DMS53 (cell line): ENCODE measurements around the gene CHRNB2.
"Not testable (repeated sequence)": the region's sequence is repeated elsewhere in the genome, so short reads cannot be mapped to it uniquely, and the experiment has no call there.

Source experiments
- DNase-seq: peaks from one replicate; lab custom pipeline; 2025; lab: John Stamatoyannopoulos, UW

Gene CHRNB2, protein sequence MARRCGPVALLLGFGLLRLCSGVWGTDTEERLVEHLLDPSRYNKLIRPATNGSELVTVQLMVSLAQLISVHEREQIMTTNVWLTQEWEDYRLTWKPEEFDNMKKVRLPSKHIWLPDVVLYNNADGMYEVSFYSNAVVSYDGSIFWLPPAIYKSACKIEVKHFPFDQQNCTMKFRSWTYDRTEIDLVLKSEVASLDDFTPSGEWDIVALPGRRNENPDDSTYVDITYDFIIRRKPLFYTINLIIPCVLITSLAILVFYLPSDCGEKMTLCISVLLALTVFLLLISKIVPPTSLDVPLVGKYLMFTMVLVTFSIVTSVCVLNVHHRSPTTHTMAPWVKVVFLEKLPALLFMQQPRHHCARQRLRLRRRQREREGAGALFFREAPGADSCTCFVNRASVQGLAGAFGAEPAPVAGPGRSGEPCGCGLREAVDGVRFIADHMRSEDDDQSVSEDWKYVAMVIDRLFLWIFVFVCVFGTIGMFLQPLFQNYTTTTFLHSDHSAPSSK

DNA sequence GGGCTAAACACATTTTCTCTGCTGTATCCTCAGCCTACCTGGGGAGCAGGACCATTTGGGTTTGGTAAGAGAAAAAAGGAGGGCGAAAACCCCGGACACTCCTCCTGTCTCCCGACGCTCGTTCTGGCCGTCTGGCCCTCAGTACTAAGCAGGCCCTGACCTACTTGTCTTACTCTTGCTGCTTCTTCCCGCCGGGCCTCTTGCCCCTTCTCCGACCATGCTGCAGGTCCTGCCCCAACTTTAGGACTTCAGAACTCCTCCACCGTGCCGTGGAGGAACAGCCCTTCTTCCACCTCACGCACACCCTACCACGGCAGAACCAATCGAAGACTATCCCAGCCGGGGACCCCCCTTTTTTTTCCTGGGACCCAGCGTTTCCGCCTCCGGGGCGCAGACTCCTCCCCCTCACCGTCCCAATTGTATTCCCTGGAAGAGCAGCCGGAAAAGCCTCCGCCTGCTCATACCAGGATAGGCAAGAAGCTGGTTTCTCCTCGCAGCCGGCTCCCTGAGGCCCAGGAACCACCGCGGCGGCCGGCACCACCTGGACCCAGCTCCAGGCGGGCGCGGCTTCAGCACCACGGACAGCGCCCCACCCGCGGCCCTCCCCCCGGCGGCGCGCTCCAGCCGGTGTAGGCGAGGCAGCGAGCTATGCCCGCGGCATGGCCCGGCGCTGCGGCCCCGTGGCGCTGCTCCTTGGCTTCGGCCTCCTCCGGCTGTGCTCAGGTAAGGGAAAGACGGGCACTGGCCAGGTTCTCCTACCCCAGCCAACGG lies at the start of gene CHRNB2:
TSS of gene CHRNB2 (plus strand) at position 393 of the 771 bp plus-strand sequence. CDS start at position 660, 267 bp downstream.
- DNase-seq = peak; percentile 87

DNA sequence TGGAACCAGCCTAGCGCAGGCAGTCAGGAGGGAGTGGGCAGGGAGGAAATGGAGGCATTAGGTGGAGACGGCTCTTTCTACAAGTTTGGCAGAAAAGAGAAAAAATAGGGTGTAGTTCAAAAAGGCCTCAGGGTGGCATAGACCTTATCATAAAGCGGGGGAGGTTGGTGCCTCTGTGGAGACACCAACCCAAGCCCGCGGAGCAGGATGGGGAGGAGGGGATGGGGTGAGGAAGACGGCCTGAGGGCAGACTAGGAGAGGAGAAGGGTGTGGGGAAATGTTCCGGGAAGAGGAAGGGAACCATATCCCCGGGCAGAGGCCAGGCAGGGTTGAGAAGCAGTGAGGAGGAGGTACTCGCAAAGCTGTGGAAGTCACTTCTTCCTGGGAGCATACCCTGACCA lies 48.0 kb upstream of the CHRNB2 start:
- no peak for DNase-seq

DNA sequence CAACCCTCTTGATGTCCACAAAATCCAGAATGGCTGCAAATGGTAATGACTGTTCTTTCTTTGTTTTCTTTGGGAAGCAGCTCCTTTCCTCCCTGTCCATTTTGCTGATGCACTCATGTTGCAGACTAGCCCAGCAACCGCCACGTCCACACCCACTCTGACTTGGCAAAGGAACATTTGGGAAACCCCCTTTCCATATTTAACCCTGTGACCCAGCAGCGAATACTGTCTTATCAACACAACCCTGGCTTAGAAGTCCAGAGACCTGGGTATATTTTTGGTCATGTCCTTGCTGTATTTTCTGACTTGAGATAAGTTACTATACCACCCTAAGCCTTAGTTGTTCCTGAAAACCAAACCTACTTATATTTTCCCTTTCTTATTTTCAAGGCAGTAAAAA lies 47.2 kb upstream of the CHRNB2 start:
- DNase-seq = no peak

DNA sequence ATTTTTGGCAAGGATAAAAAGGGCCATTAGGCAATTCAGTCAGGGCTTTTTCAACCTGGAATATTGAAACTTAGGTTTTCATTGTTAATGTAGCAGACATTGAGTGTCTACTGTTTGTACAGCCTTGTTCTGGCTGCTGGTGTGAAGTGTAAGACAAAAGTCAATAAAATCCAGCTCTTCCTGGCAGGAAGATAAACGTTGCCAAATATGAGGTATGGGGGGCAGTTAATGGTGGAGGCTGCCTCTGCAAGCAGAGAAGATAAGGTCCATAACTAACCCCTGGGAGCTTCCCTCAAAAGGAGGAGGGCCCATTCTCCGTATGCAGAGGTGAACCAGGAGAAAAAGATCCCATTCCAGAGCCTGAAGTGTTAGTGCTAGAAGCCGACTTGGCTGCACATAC lies 45.9 kb upstream of the CHRNB2 start:
- peak; percentile 57 for DNase-seq

DNA sequence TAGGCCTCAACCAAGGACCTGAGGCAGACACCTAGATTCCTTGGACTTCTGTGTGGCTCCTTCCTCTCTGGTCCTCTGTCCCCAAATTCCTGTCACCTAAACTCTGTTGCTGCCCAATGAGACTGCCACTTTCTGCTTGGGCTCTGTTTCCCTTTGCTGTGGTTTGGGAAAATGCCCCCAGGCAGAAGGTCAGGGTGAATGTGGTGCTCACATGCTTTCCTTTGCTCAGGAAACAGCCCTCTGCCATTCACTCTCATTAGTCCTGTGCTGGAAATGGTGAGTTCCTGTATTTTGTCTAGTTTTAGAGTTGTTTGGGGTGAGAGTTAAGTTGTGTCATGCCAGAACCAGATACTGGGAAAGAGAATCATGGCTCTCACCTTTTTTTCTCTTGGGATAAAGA lies 42.7 kb upstream of the CHRNB2 start:
- no peak for DNase-seq

DNA sequence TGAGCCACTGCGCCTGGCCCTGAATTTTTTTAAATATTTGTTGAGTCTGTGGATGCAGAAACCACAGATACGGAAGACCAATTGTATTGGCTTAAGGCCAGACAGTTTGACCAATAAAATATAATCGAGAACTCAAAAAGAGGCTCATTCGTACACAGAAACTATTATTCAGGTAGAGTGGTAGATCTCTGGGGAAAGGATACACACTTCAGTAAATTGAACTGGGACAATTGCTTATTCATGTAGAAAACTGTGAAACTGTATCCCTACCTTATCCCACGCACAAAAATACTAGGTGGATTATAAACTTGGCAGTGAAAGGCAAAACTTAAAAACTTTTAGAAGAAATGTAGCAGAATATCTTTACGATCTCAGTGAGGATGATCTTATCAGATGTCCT lies 40.4 kb upstream of the CHRNB2 start:
- no peak for DNase-seq

DNA sequence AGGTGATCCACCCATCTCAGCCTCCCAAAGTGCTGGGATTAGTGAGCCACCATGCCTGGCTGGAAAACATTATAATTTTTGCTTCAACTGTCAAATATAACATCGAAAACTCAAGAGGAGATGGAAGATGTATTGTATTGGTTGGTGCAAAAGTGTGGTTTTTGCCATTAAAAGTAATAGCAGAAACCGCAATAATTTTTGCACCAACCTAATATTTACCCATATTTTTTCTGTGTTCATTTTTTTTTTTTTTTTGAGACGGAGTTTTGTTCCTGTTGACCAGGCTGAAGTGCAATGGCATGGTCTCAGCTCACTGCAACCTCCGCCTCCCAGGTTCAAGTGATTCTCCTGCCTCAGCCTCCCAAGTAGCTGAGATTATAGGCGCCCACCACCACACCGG lies 38.3 kb upstream of the CHRNB2 start:
- no peak for DNase-seq

DNA sequence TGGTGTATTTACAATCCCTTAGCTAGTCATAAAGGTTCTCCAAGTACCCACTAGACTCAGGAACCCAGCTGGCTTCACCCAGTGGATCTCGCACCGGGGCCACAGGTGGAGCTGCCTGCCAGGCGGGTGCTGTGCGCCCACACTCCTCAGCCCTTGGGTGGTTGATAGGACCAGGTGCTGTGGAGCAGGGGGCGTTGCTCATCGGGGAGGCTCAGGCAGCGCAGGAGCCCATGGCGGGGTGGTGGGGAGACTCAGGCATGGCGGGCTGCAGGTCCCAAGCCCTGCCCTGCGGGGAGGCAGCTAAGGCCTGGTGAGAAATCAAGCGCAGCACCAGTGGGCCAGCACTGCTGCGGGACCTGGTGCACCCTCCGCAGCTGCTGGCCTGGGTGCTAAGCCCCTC lies 35.6 kb upstream of the CHRNB2 start:
- not testable (repeated sequence) for DNase-seq

DNA sequence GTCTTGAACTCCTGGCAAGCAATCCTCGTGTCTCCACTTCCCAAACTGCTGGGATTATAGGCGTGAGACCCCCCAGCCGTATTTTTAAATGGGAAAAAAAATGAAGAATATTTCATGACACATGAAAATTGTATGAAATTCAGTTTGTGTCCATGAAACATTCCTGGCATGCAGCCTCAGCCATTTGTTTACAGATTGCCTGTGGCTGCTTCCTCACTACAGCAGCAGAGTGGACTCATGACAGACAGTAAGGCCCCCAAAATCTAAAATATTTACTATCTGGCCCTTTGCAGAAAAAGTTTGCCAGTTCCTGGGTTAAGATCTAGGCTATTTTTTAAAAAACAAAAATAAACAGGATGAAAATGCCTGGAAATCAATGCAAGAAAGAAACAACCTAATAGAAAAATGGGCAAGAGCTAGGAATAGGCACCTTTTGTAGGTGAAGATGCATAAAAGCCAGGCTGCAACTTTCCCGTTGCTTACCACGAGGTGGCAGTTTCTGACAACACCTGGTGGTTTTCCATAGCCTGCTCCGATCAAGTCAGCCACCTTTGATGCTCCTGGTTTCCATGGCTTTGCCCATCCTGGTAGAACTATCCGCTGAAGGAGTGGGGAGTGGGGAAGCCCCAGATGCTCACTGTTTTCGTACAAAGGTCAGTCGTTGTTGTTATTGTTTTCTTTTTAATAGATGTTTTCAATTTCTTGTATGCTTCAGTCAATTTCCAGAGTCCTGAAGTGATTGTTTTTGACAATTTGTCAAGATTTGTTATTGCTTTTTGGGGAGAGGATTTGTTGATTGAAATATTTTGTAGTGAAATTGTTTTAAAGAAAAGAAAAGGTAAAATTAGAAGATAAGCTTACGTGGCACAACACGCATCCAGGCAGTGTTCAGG lies 33.4 kb upstream of the CHRNB2 start:
- peak; percentile 86 for DNase-seq

DNA sequence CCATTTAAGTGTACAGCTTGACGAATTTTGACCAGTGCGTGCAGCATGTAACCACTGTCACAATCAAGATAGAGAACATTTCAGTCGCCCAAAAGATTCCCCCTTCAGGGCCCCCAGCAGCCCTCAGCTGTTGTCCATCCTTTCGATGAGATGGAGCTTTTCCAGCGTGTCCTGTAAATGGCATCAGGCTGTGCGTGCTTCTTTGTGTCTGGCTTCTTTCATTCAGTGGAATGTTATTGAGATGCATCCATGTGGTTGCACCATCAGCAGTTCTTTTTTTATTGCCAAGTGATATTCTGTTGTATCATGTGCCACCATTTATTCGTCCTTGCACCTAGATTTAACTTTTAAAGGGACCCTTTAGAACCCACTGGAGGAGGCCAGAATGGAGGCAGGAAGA lies 31.0 kb upstream of the CHRNB2 start:
- DNase-seq = no peak

DNA sequence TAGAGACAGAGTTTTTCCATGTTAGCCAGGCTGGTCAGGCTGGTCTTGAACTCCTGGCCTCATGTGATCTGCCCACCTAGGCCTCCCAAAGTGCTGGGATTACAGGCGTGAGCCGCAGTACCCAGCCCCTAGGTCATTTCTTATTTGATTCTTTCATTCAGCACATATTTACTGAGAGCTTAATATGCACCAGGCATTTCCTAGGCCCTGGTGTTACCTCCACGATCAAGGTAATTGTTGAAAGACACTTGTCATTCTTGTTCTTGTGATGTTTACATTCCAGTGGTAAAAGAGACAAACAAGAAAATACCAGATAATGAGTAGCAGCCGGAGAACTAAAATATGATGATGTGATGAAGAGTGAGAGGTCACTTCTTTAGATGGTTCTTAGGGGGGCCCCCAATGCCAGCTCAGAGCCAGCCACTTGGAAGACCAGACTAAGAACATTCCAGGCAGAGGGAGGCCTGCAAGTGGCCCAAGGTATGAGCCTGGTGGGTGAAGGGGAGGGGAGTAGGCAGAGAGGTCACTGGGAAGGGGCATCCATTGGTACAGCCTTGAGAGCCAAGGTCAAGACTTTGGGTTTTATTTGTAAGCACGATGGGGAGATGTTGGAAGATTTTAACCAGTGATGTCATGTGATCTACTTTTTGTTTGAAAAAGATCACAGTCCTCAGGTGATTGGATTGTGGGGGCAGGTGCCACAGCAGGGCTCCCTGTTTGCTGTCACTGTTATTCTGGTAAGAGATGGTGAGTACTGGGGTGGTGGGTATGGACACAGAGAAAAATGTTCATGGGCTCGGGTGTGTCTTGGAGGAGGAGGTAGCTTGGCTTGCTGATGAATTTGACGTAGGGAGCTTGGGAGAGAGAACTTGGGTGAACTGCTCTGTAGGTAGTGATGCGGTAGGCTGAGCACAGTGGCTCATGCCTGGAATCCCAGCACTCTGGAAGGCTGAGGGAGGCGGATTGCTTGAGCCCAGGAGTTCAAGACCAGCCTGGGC lies 27.8 kb upstream of the CHRNB2 start:
- peak; percentile 51 for DNase-seq

DNA sequence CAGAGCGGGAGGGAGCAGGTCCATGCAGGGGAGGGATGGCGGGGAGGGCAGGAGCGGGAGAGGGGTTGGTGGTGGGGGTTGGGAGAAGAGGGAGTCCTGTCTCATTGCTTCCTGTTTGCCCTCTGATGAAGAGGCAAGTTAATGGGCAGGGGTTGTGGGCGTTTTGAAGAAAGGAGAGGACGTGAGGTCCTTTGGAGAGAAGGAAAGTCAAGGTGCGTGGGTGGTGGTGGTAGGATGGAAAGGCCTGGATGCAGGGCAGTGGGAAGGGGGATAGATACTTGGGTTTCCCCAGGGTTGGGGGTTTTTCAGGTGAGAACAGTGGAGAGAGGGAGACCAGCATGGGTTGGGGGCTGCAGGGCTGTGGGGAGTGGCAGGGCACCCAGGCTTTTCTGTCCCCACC lies 26.3 kb upstream of the CHRNB2 start:
- no peak for DNase-seq

DNA sequence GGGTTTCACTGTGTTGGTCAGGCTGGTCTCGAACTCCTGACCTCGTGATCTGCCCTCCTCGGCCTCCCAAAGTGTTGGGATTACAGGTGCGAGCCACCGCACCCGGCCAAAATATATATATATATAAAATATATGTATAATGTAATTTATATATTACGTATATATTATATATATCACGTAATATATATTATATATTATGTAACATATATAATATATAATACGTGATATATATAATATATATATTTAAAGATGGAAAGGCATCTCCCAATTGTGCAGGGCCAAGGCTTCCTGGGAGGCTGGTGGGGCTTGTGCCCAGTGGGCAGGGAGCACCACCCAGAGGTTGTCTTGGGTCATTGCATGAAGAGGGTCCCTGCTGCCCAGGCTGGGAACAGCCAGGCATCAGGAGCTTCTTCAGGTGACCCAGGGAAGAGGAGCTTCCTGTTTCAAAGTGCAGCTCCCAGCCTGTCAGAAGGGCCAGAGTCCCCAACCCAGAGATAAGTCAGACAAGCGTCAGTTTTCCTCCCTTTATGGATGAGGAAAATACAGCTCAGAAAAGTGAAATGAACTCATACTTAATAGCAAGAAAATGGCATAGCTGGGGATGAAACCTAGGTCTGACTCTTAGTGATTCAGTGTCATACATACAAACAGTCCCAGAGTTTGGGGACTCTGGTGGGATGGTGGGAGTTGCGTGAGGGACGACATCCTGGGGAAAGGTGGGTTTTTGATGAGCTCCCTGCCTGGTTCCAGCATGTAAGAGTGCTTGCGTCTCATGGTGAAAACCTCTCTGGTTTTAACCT lies 21.1 kb upstream of the CHRNB2 start:
- peak; percentile 91 for DNase-seq

DNA sequence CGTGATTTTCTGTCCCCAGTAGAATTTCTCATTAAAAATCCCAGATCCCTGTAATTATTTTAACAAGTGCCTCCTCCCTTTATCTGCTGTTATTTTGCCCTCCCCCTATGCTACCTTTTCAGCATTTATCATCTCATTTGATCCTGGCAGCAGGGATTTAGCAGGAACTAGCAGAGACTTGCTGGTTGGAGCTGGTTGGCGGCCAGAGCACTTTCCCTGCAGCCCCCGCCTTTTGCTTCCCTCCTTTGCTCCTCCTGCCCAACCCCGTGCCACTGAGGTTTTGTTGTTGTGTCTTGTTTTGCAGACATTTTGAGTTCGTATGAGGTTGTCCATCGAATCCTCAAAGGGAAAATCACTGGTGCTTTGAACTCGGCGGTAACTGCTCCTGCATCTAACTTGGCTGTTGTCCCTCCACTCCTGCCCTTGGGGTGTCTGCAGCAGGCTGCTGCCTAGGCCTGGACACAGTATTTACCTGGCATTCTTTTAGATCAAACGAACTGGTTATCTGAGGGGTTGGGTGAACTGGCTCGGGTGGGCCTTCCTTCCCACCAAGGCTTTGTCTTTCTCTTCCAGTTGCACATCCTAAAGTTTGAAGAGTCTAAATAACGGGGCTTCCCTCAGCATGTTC lies 20.4 kb upstream of the CHRNB2 start:
- DNase-seq = no peak

DNA sequence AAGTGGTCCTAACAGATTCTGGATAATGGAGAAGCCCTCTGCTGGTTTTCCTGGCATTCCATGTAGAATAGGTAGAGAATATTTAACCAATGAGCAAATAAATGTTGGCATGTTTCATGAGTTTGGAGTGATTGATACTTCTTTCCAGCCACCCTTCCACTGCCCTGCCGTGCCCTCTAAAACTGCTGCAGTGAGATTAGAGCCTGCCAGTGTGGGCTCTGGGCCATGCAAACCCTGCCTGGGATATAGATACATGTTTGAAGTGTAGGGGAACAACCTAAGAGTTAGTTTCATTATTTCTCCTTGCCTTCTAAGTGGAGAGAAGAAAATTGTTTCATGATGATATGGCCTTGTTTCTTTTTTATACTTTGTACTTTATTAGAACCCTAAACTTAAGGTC lies 19.6 kb upstream of the CHRNB2 start:
- DNase-seq = no peak

DNA sequence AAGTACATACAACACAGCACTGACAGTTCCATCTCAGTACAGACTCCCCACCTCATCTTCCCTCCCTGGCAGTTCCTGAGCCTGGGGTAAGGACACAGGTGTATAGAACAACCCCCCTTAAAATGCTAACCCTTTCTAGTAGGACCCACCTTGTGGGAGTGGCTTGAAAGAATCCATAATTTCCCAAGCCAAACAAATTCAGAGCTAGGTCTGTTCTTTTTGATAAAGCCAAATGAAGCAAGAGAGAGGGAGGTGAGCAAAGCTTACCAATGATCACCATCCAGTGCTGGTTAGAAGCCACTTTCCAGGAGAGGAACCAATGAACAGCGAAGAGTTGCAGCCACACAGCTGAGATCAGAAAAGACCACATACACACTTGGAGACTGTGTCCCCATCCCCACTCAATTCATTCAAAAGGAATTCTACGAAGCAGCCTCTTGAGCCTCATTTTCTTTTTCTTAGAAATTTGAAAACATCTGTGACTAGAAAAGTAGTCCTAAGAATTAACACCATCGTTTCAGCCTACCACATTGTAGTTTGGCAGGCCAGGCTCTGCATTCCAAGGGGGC lies 18.3 kb upstream of the CHRNB2 start:
- no peak for DNase-seq

DNA sequence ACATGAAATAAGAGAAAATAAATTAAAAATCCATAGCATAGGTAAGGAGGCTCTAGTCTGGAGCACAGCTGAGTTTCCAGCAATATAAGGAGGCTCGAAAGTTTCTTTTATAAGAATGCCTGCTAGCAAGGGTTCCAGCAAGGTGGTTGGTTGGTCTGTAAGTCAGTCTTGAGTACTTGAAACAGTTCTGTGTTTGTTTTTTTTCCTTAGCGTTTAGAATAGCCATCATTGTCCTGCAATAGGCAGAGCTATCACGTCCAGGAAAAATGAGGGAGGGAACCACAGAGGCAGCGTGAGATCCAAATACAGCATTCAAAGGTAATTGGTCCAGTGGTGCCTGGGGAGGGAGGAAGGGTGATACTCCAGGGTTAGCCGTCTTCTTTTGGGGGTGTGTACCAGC lies 17.5 kb upstream of the CHRNB2 start:
- DNase-seq = no peak

DNA sequence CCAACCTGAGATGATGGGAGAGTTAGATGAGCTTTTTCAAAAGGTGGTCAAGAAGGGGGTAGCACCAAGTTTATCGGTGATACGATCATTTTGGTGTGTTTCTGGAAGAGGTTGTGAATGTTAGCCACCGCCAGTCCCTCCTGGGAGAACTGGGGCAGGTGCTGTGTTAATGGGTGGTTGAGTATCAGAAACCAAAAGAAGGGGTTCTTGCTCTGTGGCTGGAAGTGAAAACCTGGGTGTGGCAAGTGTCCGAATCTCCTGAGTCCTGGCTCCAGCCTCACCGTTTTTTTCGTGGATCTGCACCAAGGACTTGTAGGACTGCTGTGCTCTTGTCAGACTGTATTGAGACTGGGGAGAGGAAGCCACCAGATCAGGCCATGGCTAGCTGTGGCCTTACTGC lies 16.9 kb upstream of the CHRNB2 start:
- no peak for DNase-seq

DNA sequence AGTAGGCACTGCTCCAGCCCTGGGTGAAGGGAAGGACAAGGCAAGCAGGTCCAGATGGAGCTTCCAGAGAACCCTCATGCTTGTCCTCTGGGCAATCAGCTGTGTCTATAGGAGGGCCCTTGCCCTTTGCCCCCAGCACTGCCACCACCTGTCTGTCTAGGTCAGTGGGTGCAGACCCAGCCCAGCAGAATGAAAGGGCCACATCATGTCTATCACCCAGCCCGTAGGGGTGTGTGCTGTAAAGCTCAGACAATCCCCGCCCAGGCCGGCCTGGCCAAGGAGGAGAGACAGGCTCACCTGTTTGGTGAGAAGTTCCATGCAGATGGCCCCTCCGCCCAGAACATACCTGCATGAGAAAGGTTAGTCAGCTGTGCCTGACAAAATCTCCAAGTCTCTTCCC lies 16.1 kb upstream of the CHRNB2 start:
- no peak for DNase-seq
